ENCODE results near the gene SH3BGRL3. TPM values are rescaled to one million over a fixed set of nuclear protein-coding genes. Genes with fewer than 3 reads are reported as not detected.

The SH3BGRL3 gene
- total and polyA plus RNA-seq, 2 experiments from 2014 or later: 30.9 to 370 TPM

GRCh38 chr1:26252718-26253117 is 27.2 kb upstream of the SH3BGRL3 start (continued):
- TF ChIP-seq, protein P1, sequence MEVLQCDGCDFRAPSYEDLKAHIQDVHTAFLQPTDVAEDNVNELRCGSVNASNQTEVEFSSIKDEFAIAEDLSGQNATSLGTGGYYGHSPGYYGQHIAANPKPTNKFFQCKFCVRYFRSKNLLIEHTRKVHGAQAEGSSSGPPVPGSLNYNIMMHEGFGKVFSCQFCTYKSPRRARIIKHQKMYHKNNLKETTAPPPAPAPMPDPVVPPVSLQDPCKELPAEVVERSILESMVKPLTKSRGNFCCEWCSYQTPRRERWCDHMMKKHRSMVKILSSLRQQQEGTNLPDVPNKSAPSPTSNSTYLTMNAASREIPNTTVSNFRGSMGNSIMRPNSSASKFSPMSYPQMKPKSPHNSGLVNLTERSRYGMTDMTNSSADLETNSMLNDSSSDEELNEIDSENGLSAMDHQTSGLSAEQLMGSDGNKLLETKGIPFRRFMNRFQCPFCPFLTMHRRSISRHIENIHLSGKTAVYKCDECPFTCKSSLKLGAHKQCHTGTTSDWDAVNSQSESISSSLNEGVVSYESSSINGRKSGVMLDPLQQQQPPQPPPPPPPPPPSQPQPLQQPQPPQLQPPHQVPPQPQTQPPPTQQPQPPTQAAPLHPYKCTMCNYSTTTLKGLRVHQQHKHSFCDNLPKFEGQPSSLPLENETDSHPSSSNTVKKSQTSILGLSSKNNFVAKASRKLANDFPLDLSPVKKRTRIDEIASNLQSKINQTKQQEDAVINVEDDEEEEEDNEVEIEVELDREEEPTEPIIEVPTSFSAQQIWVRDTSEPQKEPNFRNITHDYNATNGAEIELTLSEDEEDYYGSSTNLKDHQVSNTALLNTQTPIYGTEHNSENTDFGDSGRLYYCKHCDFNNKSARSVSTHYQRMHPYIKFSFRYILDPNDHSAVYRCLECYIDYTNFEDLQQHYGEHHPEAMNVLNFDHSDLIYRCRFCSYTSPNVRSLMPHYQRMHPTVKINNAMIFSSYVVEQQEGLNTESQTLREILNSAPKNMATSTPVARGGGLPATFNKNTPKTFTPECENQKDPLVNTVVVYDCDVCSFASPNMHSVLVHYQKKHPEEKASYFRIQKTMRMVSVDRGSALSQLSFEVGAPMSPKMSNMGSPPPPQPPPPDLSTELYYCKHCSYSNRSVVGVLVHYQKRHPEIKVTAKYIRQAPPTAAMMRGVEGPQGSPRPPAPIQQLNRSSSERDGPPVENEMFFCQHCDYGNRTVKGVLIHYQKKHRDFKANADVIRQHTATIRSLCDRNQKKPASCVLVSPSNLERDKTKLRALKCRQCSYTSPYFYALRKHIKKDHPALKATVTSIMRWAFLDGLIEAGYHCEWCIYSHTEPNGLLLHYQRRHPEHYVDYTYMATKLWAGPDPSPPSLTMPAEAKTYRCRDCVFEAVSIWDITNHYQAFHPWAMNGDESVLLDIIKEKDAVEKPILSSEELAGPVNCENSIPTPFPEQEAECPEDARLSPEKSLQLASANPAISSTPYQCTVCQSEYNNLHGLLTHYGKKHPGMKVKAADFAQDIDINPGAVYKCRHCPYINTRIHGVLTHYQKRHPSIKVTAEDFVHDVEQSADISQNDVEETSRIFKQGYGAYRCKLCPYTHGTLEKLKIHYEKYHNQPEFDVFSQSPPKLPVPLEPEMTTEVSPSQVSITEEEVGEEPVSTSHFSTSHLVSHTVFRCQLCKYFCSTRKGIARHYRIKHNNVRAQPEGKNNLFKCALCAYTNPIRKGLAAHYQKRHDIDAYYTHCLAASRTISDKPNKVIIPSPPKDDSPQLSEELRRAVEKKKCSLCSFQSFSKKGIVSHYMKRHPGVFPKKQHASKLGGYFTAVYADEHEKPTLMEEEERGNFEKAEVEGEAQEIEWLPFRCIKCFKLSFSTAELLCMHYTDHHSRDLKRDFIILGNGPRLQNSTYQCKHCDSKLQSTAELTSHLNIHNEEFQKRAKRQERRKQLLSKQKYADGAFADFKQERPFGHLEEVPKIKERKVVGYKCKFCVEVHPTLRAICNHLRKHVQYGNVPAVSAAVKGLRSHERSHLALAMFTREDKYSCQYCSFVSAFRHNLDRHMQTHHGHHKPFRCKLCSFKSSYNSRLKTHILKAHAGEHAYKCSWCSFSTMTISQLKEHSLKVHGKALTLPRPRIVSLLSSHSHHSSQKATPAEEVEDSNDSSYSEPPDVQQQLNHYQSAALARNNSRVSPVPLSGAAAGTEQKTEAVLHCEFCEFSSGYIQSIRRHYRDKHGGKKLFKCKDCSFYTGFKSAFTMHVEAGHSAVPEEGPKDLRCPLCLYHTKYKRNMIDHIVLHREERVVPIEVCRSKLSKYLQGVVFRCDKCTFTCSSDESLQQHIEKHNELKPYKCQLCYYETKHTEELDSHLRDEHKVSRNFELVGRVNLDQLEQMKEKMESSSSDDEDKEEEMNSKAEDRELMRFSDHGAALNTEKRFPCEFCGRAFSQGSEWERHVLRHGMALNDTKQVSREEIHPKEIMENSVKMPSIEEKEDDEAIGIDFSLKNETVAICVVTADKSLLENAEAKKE (CRISPR knock-in tag; IDR thresholded peaks at IDR 0.05): no peak
- TF ChIP-seq CREB1 (CRISPR knock-in tag; IDR thresholded peaks at IDR 0.05; ENCODE audit: low read depth) (no peak), EZH2 (IDR thresholded peaks at IDR 0.05; ENCODE audit: low read depth, unreplicated experiment) (no peak), JUNB (IDR thresholded peaks at IDR 0.05; ENCODE audit: unreplicated experiment) (no peak)

GRCh38 chr1:26254404-26254803 is 25.5 kb upstream of the SH3BGRL3 start:
- peaks cover 6% of the 10 kb centered on the region; the same call in 2 of the 3 replicates for H3K9me3 Mint-ChIP-seq
- Histone ChIP-seq H2AFZ (no peak overlapping the region), H3K4me1 (ENCODE audit: insufficient read depth) (no peaks in the 10 kb centered on the region), H3K4me2 (no peak overlapping the region), H3K4me3 (no peak overlapping the region), H4K20me1 (replicated peaks; ENCODE audit: insufficient read depth) (peaks cover 36% of the 10 kb centered on the region), H3K27ac (ENCODE audit: low read depth) (no peak overlapping the region), H3F3A (replicated peaks; ENCODE audit: low read depth) (no peaks in the 10 kb centered on the region), H3K36me3 (ENCODE audit: insufficient read depth) (peaks cover 50% of the 10 kb centered on the region), H3K9me2 (ENCODE audit: insufficient read depth) (no peaks in the 10 kb centered on the region), H3K27me3 (ENCODE audit: insufficient read depth) (no peaks in the 10 kb centered on the region), H3K79me2 (replicated peaks; ENCODE audit: insufficient read depth) (peaks cover 33% of the 10 kb centered on the region)
- ATAC-seq (no peak), DNase-seq (ENCODE audit: low spot score) (no peak)
- peaks cover 4% of the 10 kb centered on the region for H3K27me3 Mint-ChIP-seq (ENCODE audit: insufficient read depth, low read depth, poor library complexity)
- H3K4me3 Mint-ChIP-seq: no peak overlapping the region
- H3K4me1 Mint-ChIP-seq: no peaks in the 10 kb centered on the region
- peaks cover 78% of the 10 kb centered on the region for H3K36me3 Mint-ChIP-seq (ENCODE audit: low read depth)
- H3K27ac Mint-ChIP-seq: no peak overlapping the region
- no peak for TF ChIP-seq EZH2phosphoT487 (IDR thresholded peaks at IDR 0.05; ENCODE audit: unreplicated experiment)
- no peak for TF ChIP-seq POLR2AphosphoS5 (IDR thresholded peaks at IDR 0.05; ENCODE audit: low read depth)
- TF ChIP-seq ETS1 (IDR thresholded peaks at IDR 0.05): no peak
- TF ChIP-seq, protein P1 (CRISPR knock-in tag; IDR thresholded peaks at IDR 0.05): no peak
- TF ChIP-seq JUNB (IDR thresholded peaks at IDR 0.05; ENCODE audit: unreplicated experiment): no peak
- no peak for TF ChIP-seq STAT1 (IDR thresholded peaks at IDR 0.05; ENCODE audit: unreplicated experiment)

Data from GM23338 (cell line).